Activated CD4-positive, alpha-beta T cell treated with anti-CD3 and anti-CD28 coated beads for 36 hours (primary cell): ENCODE results near the gene PTGER1. TPM values are rescaled to one million over a fixed set of nuclear protein-coding genes. Genes with fewer than 3 reads are reported as not detected.
A peak's percentile ranks its signal among the peaks of the same experiment; 100 is the strongest.

Source experiments
- ATAC-seq: fragments of 200-7000 bp; cut with Tn5 transposase; one replicate; pipeline ENCODE4 v1.10.0; 2021; ENCODE audit warnings: mild to moderate bottlenecking, moderate library complexity
- CTCF ChIA-PET: fragments of 350-600 bp; sonication (Branson Sonifier 250); formaldehyde crosslinking; loops from one replicate; lab custom pipeline; 2021; ENCODE audit warnings: antibody characterized with exemption; lab: Charles Lee
- POLR2A ChIA-PET: fragments of 350-600 bp; sonication (Branson Sonifier 250); formaldehyde crosslinking; loops from one replicate; lab custom pipeline; 2021; ENCODE audit warnings: antibody characterized with exemption, inconsistent platforms; lab: Charles Lee
- DNase-seq: peaks from one replicate; pipeline ENCODE4 v3.0.0-alpha.2; 2020
- H3K27ac Mint-ChIP-seq: one replicate; pipeline ENCODE4 v1.8.0; 2021; ENCODE audit warnings: mixed read lengths
- H3K27me3 Mint-ChIP-seq: one replicate; pipeline ENCODE4 v1.8.0; 2021; ENCODE audit warnings: mixed read lengths
- H3K36me3 Mint-ChIP-seq: one replicate; pipeline ENCODE4 v1.8.0; 2021; ENCODE audit warnings: low read depth, mixed read lengths
- H3K4me1 Mint-ChIP-seq: one replicate; pipeline ENCODE4 v1.8.0; 2021; ENCODE audit warnings: mixed read lengths
- H3K4me3 Mint-ChIP-seq: one replicate; pipeline ENCODE4 v1.8.0; 2021; ENCODE audit warnings: mild to moderate bottlenecking, moderate library complexity, mixed read lengths
- H3K9me3 Mint-ChIP-seq: one replicate; pipeline ENCODE4 v1.8.0; 2021; ENCODE audit warnings: low read depth, mixed read lengths
- intact Hi-C, 2 experiments: fragments of 100-400 bp; cut with DNase I in 1 of 2; cut with micrococcal nuclease in 1 of 2; formaldehyde crosslinking; loops; one replicate each; pipeline versions ENCODE4 v1.14.2 to v1.15.1; 2022 to 2024; cut with DNase I, micrococcal nuclease
- total RNA-seq, 2 experiments: library from RNA; stranded (reverse); gene quantifications; one replicate each; pipeline ENCODE4 v1.2.3, GENCODE V29; 2021

The PTGER1 gene, protein sequence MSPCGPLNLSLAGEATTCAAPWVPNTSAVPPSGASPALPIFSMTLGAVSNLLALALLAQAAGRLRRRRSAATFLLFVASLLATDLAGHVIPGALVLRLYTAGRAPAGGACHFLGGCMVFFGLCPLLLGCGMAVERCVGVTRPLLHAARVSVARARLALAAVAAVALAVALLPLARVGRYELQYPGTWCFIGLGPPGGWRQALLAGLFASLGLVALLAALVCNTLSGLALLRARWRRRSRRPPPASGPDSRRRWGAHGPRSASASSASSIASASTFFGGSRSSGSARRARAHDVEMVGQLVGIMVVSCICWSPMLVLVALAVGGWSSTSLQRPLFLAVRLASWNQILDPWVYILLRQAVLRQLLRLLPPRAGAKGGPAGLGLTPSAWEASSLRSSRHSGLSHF
- under 1 TPM; 0.16 to 0.25 TPM for total RNA-seq

DNA sequence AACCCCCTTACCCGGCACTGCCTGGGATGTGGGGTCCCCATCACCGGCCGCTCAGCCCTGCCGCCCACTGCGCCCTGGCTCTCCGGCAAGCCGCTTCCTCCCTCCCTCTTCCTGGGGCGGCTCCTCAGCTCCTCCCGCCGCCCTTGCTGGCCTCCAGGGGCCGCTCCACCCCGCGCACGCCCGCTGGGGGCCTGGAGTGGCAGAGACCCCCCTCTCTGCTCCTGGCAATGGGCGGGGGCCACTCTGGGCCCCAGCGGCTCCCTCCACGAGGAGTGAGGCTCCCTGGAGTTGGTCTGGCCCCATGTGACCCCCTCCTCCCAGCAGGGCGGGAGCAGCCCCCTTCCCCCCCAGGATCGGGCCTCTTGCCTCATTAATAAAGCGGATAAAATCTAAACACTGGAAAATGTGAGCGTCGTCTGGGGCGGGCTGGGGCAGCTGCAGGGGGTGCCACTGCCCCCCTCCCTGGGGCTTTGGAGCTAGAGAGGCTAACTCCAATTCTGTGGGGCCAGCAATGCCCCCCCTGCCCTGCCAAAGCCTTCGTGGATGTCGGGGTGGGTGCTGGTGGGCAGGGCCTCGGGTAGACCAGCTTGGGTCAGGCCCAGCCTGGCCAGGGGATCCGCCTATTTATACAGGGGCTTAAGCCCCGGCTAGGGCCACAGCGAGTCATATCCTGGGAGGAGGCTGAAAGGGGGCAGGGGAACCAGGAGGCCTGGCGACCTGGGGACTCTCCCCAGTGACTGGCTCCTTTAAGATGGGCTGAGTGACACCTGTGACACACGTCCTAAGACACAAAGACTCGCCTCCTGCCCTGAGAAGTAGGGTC, at the start of gene PTGER1:
Gene PTGER1, minus strand, starts transcription at position 104 of the 823 bp plus-strand sequence. CDS start 1,034 bp downstream, outside the sequence.
- ATAC-seq (peak; percentile 85), DNase-seq (peak; percentile 79)
- POLR2A ChIA-PET = no interaction called here
- Mint-ChIP-seq H3K9me3 (no peaks in the 10 kb centered on the region), H3K36me3 (peaks cover 12% of the 10 kb centered on the region), H3K27ac (peak within 1 kb of the TSS; percentile 27), H3K4me1 (peaks cover 32% of the 10 kb centered on the region), H3K27me3 (peaks cover 16% of the 10 kb centered on the region), H3K4me3 (peak within 1 kb of the TSS; percentile 7)
- CTCF ChIA-PET = interaction anchor here (0.6 to 0.7 kb wide), 3 partner anchors 41 to 338 kb away, joined by 3 read pairs; no protein-coding TSS in a partner anchor
- intact Hi-C loops = loop anchor here (5.0 to 10.0 kb wide), 2 partner anchors 61 to 593 kb away; partner anchors contain the start of gene DDX39A (in 1 of the 2)

DNA sequence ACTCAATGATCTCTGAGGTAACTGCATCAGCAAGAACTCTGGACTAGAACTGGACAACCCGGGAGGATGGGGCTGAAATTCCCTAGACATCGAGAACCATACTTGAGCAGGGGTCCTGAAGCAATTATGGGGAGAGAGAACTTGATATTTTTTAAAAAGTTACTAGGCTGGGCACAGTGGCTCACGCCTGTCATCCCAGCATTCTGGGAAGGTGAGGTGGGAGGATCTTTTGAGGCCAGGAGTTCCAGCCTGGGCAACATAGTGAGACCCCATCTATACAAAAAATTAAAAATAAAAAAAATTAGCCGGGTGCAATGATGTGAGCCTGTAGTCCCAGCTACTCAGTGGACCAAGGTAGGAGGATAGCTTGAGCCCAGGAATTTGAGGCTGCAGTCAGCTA, 45.4 kb upstream of the PTGER1 start:
- Mint-ChIP-seq H3K27me3 (no peaks in the 10 kb centered on the region), H3K9me3 (no peaks in the 10 kb centered on the region), H3K4me3 (no peak overlapping the region), H3K36me3 (peaks cover 22% of the 10 kb centered on the region), H3K4me1 (peaks cover 56% of the 10 kb centered on the region), H3K27ac (peak overlapping the region; percentile 90)
- ATAC-seq (no peak), DNase-seq (no peak)
- POLR2A ChIA-PET = no interaction called here
- intact Hi-C loops = loop anchor here (10.0 kb wide), 4 partner anchors 784 to 1736 kb away; partner anchors contain the start of genes IER2 (in 1 of the 2), JUNB (in 1 of the 2) and STX10 (in 1 of the 2)
- CTCF ChIA-PET = interaction anchor here (0.7 to 1.6 kb wide), 4 partner anchors 14 to 146 kb away, joined by 3 to 6 read pairs (median 3); no protein-coding TSS in a partner anchor

DNA sequence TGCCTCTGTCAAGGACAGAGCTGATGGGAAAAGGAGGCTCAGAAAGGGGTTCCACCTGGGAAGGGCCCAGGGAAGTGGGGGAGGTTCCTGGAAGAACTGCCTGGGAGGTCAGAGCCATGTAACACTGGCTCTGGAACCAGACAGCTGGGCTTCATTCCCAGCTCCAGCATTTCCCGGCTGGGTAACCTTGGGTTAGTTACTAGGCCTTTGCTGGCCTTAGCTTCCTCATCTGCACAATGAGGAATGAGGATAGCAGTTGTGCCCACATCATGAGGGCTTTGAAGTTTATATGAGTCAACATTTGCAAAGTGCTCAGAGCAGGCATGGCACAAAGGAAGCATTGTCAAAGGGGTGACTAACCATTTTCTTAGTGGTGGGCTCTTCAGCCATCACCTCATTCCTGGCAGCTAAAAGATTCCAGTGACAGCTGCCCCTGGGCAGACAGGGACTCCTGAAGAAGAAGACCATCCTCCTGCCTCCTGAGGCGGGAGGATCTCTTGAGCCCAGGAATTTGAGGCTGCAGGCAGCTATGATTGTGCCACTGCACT, 44.8 kb upstream of the PTGER1 start:
- ATAC-seq (peak; percentile 10), DNase-seq (peak; percentile 44)
- CTCF ChIA-PET = interaction anchor here (0.7 to 1.6 kb wide), 3 partner anchors 13 to 18 kb away, joined by 3 to 6 read pairs (median 3); no protein-coding TSS in a partner anchor
- Mint-ChIP-seq H3K4me3 (peak overlapping the region; percentile 94), H3K36me3 (peaks cover 28% of the 10 kb centered on the region), H3K4me1 (peaks cover 63% of the 10 kb centered on the region), H3K27ac (peak overlapping the region; percentile 90), H3K27me3 (no peaks in the 10 kb centered on the region), H3K9me3 (no peaks in the 10 kb centered on the region)
- intact Hi-C loops = loop anchor here (2.0 to 10.0 kb wide), 8 partner anchors 153 to 1735 kb away; partner anchors contain the start of genes IER2 (in 1 of the 2), JUNB (in 1 of the 2), RAD23A (in 1 of the 2) and STX10 (in 1 of the 2)
- POLR2A ChIA-PET = interaction anchor here (0.6 to 2.8 kb wide), 4 partner anchors 10 to 705 kb away, joined by 3 to 12 read pairs (median 6); no protein-coding TSS in a partner anchor

DNA sequence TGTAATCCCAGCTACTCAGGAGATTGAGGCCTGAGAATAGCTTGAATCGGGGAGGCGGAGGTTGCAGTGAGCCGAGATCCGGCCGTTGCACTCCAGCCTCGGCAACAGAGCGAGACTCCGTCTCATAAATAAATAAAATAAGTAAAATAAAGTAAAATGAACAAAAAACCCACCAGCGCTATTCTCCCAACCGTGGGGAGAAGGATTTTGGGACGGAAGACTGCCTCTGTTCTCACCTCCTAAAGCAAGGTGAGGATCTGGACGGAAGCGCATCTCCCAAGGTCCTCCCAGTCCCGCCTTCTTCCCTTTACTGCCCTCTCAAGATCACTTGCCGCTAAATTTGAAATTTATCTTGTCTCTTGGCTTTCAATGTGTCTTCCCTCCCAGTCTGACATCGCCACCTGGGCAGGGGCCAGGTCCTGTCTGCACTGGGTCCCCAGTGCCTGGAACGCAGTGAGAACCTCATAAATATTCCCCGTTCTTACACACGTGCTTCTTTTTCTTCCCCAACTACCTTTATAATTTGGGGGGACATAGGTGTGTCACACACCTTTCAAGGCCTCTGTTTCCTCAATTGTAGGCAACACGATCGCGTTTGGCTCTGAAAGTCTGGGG, 44.2 kb upstream of the PTGER1 start:
- CTCF ChIA-PET = interaction anchor here (0.7 to 1.1 kb wide), 2 partner anchors 15 to 153 kb away, joined by 3 read pairs; no protein-coding TSS in a partner anchor

DNA sequence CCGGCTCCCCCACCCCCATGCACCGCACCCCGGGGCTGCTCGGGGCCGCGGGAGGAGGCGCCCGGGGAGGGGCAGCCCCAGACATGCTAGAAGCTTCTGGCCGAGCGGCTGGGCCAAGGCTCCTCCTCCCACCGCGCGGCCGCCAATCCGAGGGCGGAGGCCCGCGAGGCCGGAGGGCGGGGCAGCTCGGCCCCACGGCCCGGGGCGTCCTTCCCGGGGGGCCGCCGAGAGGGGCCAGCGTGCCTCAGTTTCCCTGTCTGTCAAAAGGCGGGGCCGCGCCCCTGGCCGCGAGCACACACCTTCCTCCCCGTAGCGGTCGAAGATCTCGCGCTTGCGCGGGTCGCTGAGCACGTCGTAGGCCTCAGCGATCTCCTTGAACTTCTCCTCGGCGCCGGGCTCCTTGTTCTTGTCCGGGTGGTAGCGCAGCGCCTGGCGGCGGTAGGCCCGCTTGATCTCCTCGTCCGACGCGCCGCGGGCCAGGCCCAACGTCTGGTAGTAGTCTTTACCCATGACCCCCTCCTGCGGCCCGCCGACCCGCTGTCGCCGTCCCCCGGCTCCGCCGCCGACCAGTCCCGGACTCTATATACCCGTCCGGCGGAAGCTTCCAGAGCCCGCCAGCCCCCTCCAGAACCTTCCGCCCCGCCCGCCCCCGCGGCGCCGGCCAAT, 42.8 kb upstream of the PTGER1 start, which contains the start of gene DNAJB1:
Gene DNAJB1, minus strand, starts transcription at position 558 of the 666 bp plus-strand sequence. Its CDS starts 48 bp downstream, at position 510.
- DNase-seq = peak; percentile 81
- ChIA-PET POLR2A (interaction anchor here (0.5 to 2.8 kb wide), 12 partner anchors 9 to 723 kb away, joined by 3 to 12 read pairs (median 3); partner anchors contain the start of genes ASF1B, GIPC1 and ZSWIM4), CTCF (interaction anchor here (0.6 to 2.5 kb wide), 8 partner anchors 11 to 167 kb away, joined by 3 to 11 read pairs (median 4); no protein-coding TSS in a partner anchor)
- H3K9me3 Mint-ChIP-seq = no peaks in the 10 kb centered on the region
- H3K36me3 Mint-ChIP-seq = peaks cover 40% of the 10 kb centered on the region
- H3K27me3 Mint-ChIP-seq = no peaks in the 10 kb centered on the region
- H3K4me3 Mint-ChIP-seq = peak within 1 kb of the TSS; percentile 94
- H3K27ac Mint-ChIP-seq = peak within 1 kb of the TSS; percentile 94
- H3K4me1 Mint-ChIP-seq = peaks cover 60% of the 10 kb centered on the region
- peak; percentile 56 for ATAC-seq
- intact Hi-C loops = loop anchor here (1.0 to 10.0 kb wide), 13 partner anchors 11 to 1573 kb away; partner anchors contain the start of genes TECR (in 2 of the 2), ASF1B (in 1 of the 2), DDX39A (in 1 of the 2) and GIPC1 (in 1 of the 2)

More for the DNA sequence above, 44.2 kb upstream of the PTGER1 start:
- POLR2A ChIA-PET = interaction anchor here (0.6 to 2.8 kb wide), 4 partner anchors 10 to 705 kb away, joined by 3 to 12 read pairs (median 6); no protein-coding TSS in a partner anchor
- Mint-ChIP-seq H3K27ac (peak overlapping the region; percentile 90), H3K4me1 (peaks cover 68% of the 10 kb centered on the region), H3K4me3 (peak overlapping the region; percentile 94), H3K36me3 (peaks cover 34% of the 10 kb centered on the region), H3K27me3 (no peaks in the 10 kb centered on the region), H3K9me3 (no peaks in the 10 kb centered on the region)
- ATAC-seq (no peak), DNase-seq (no peak)
- intact Hi-C loops = loop anchor here in 1 of 2 experiments (2.0 to 10.0 kb wide), 4 partner anchors 152 to 1575 kb away; partner anchors contain the start of genes RAD23A and TPM4

DNA sequence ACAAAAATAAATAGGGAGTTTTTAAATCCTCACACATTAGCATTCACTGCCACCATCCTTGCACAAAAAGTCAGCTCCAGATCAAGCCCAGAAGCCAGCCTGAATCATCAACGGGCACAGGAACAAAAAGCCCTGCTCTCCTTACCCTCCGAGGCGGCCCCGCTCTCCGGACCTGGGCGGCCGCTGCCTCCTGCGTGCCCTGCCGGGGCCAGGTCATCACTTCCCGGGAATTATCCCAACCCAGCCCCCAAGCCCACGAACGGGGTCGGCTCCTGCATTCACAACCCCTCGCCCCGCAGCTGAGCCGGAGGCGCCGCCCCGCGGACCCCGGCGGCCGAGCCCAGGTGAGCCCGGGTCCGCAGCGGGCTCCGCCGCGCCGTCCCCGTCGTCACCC, 42.3 kb upstream of the PTGER1 start:
- ATAC-seq = no peak
- intact Hi-C loops = loop anchor here in 1 of 2 experiments (5.0 to 10.0 kb wide), 3 partner anchors 150 to 1573 kb away; partner anchors contain the start of genes RAD23A and TPM4
- H3K36me3 Mint-ChIP-seq = peaks cover 42% of the 10 kb centered on the region
- H3K27ac Mint-ChIP-seq = peak overlapping the region; percentile 81
- peaks cover 54% of the 10 kb centered on the region for H3K4me1 Mint-ChIP-seq
- H3K9me3 Mint-ChIP-seq = no peaks in the 10 kb centered on the region
- POLR2A ChIA-PET = interaction anchor here (0.6 to 2.8 kb wide), 5 partner anchors 11 to 30 kb away, joined by 3 to 12 read pairs (median 3); partner anchors contain the start of gene GIPC1
- no peak for DNase-seq
- no peaks in the 10 kb centered on the region for H3K27me3 Mint-ChIP-seq
- CTCF ChIA-PET = interaction anchor here (0.6 to 2.5 kb wide), 6 partner anchors 10 to 615 kb away, joined by 3 to 11 read pairs (median 4); no protein-coding TSS in a partner anchor
- peak overlapping the region; percentile 94 for H3K4me3 Mint-ChIP-seq

DNA sequence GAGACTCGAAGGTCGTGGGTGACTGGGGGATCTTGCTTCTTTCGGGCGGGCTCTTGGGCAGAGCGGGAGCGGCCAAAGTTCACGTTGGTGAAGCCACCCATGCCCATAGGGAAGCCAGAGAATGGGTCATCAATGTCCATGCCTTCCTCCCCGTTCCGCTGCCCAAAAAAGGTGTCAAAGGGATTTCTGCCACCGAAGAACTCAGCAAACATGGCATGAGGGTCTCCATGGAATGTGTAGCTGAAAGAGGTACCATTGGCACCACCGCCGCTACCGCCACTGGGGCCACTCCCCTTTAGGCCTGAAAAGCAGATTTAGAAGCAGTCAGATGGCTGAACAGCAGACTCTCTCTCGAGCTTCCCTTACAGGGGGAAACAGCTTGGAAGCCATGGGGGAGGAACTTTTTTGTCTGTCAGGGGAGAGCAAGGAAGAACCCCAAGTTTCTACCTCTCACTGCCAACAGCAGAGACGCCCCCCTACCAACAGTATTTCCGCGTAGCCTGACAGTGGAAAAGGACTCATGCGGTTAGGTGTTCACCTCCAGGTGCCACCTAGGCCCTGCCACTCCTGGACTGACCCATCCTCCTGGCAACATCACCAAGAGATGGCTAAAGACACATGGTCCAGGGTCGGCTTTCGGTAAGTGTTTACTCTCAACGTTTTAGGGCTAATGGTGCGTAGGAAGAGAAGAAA, 41.7 kb upstream of the PTGER1 start:
- Mint-ChIP-seq H3K4me3 (peak overlapping the region; percentile 94), H3K27ac (peak overlapping the region; percentile 81), H3K4me1 (peaks cover 49% of the 10 kb centered on the region), H3K27me3 (no peaks in the 10 kb centered on the region), H3K36me3 (peaks cover 44% of the 10 kb centered on the region), H3K9me3 (no peaks in the 10 kb centered on the region)
- intact Hi-C loops = loop anchor here in 1 of 2 experiments (5.0 to 10.0 kb wide), 3 partner anchors 150 to 1572 kb away; partner anchors contain the start of genes RAD23A and TPM4
- DNase-seq (no peak), ATAC-seq (no peak)
- ChIA-PET CTCF (interaction anchor here (0.7 to 2.5 kb wide), 5 partner anchors 10 to 614 kb away, joined by 3 to 11 read pairs (median 3); partner anchors contain the start of gene PTGER1), POLR2A (interaction anchor here (0.6 to 2.6 kb wide), 4 partner anchors 10 to 30 kb away, joined by 3 to 12 read pairs (median 3); partner anchors contain the start of gene GIPC1)

DNA sequence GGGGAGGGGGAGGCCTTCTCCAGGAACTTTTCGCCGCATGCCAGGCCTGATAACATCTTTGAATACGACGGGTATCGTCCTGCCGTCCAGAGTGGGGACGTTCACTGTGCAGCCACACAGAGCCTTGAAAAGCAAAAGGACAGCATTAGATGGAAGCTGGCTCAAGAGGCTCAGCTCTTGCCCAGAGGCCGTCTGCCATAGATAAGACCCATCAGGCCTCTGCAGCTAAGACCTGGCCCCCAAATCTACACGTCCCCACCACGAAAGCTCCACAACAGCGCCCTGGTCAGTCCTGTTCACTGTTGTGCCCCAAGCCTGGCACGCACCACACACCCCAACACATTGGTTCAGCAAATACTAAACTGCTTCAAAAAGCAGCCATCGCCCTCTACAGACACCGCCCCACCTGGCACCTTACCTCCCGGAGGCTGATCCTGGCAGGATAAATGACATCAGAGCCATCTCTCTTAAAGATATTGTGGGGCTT, 40.9 kb upstream of the PTGER1 start:
- peaks cover 44% of the 10 kb centered on the region for H3K36me3 Mint-ChIP-seq
- H3K27ac Mint-ChIP-seq = peak overlapping the region; percentile 81
- no peaks in the 10 kb centered on the region for H3K9me3 Mint-ChIP-seq
- no peaks in the 10 kb centered on the region for H3K27me3 Mint-ChIP-seq
- no peak for ATAC-seq
- H3K4me3 Mint-ChIP-seq = peak overlapping the region; percentile 94
- intact Hi-C loops = loop anchor here in 1 of 2 experiments (5.0 to 10.0 kb wide), 3 partner anchors 149 to 1571 kb away; partner anchors contain the start of genes RAD23A and TPM4
- H3K4me1 Mint-ChIP-seq = peaks cover 47% of the 10 kb centered on the region
- POLR2A ChIA-PET = interaction anchor here (0.6 kb wide), 1 partner anchor 928 kb away, joined by 5 read pairs; no protein-coding TSS in a partner anchor
- no peak for DNase-seq
- CTCF ChIA-PET = interaction anchor here (0.7 to 2.5 kb wide), 3 partner anchors 11 to 614 kb away, joined by 3 to 11 read pairs (median 3); no protein-coding TSS in a partner anchor
